Motor neuron (in vitro differentiated cells): ENCODE results near the gene C2orf78. TPM values are rescaled to one million over a fixed set of nuclear protein-coding genes. Genes with fewer than 3 reads are reported as not detected.

ENCODE experiments used
- ATAC-seq, 8 experiments: fragments of 200-7000 bp; cut with Tn5 transposase; replicated peaks in 6 of 8; 2 replicates each; pipeline ENCODE4 v1.8.0; 2021; ENCODE audit warnings: mild to moderate bottlenecking in 8 of 8, moderate library complexity in 8 of 8
- H3K27ac ChIP-seq, 2 donors: fragments of 250-450 bp; sonication (Bioruptor Pico); 2 replicates each; pipeline ENCODE4 v1.9.0; 2021; ENCODE audit warnings: antibody characterized with exemption in 2 of 2, mild to moderate bottlenecking in 2 of 2, moderate library complexity in 1 of 2
- H3K4me1 ChIP-seq, 2 donors: fragments of 250-450 bp; sonication (Bioruptor Pico); replicated peaks in 1 of 2; 2 replicates each; pipeline ENCODE4 v1.6.1; 2021; ENCODE audit warnings: antibody characterized with exemption in 2 of 2, mild to moderate bottlenecking in 2 of 2, moderate library complexity in 1 of 2
- H3K4me3 ChIP-seq, 5 donors: fragments of 250-450 bp; sonication (Bioruptor Pico); 2 replicates each; pipeline ENCODE4 v1.9.0; 2021; ENCODE audit warnings: antibody characterized with exemption in 5 of 5, mild to moderate bottlenecking in 5 of 5, moderate library complexity in 4 of 5
- WGBS, 10 experiments: fragments of 450-650 bp; shearing (Covaris generic); methylation state at CpG; one replicate each; pipeline ENCODE4 v1.0.0; 2022; 5-methylcytosine and 5-hydroxymethylcytosine counted together
- in situ Hi-C, 9 experiments: fragments of 400-800 bp; cut with MboI; loops; one replicate each; pipeline ENCODE4 v1.15.0; 2021; ENCODE audit warnings: low sequenced_read_pairs in 9 of 9, low pct_unique_long_range_greater_than_20kb in 2 of 9; ENCODE audit not compliant: unreplicated experiment in 9 of 9
- total RNA-seq, 8 experiments: library from RNA; unstranded; fragments of 300-600 nt; gene quantifications; 2 replicates each; pipeline versions ENCODE4 v1.2.3 to v1.2.4, GENCODE V29; 2022

Gene C2orf78
- total RNA-seq, 8 experiments from 2014 or later = 0.08 to 0.21 (median 0.10) TPM; not detected in 3

DNA sequence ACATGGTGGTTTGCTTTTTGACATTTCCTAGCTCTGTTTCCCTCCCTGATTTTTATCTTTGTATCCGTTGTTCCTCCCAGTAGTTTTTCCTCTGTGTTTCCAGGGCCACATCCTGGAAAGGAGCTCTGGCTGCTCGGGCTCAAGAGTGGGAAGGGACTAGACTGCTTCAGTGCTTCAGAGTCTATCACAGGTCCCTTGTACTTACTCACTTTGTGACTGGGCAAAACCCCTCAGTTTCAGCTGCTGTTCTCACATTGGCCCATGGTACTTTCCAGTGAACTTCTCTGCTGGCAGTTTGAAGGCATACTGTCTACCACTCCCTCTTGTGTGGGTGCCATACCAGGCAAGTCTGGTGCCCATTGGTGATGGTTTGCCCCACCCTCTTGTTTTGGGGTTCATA is 37.2 kb downstream of the C2orf78 start:
- in situ Hi-C loops = no loop called here
- Histone ChIP-seq H3K4me3 (no peak overlapping the region), H3K27ac (no peak overlapping the region), H3K4me1 (no peaks in the 10 kb centered on the region)
- WGBS, 10 experiments = 0 to 66% (median 45%) methylated on average over 1 to 2 of the region's 2 CpGs; no CpG with 5 or more reads in 2 of the 10 experiments
- no peak for ATAC-seq

DNA sequence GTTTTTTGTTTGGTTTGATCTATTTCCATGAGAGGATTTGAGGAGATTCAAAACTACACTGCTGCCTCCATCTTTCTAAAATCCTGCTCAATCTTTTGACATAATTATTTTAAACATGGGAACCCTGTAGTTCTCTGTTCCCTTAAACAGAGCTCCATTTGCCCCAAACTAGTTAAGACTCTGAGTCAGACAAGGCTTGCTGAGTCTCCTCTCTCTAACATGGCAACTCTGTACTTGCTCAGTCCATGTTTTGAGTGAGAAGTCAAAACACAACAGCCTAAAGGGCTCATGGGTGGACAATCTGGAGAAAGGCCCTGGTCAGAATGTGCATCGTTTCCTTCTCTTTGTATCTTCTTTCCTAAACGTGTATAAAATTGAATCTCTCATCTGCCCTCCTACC is 37.7 kb downstream of the C2orf78 start:
- in situ Hi-C loops = no loop called here
- 31 to 100% (median 59%) methylated on average over 1 to 2 of the region's 2 CpGs; no CpG with 5 or more reads in 1 of the 10 experiments for WGBS, 10 experiments

DNA sequence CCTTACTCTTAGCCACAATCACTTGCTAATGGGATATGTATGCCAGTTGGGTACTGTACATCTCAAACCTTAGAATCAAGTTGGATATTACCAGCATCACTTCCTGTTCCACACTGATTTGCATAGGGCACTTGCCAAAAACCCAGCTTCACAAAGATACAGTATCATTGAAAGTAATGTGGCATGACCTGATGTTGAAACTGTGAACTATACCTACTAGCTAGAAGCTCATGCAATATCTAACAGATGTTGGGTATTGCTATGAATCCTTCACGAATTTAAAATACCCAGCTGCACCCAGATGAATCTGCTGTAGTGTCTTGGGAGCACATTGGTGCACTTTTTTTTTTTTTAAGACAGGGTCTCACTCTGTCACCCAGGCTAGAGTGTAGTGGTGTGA is 38.3 kb downstream of the C2orf78 start:
- Histone ChIP-seq H3K4me1 (no peaks in the 10 kb centered on the region), H3K27ac (no peak overlapping the region), H3K4me3 (no peak overlapping the region)
- in situ Hi-C loops = no loop called here
- ATAC-seq = no peak
- WGBS, 10 experiments = 0 to 50% (median 20%) methylated on average over 1 of the region's 1 CpG; no CpG with 5 or more reads in 5 of the 10 experiments

More for the DNA sequence above, 37.7 kb downstream of the C2orf78 start:
- no peak for ATAC-seq
- no peak overlapping the region for H3K4me3 ChIP-seq
- no peaks in the 10 kb centered on the region for H3K4me1 ChIP-seq
- H3K27ac ChIP-seq = no peak overlapping the region

DNA sequence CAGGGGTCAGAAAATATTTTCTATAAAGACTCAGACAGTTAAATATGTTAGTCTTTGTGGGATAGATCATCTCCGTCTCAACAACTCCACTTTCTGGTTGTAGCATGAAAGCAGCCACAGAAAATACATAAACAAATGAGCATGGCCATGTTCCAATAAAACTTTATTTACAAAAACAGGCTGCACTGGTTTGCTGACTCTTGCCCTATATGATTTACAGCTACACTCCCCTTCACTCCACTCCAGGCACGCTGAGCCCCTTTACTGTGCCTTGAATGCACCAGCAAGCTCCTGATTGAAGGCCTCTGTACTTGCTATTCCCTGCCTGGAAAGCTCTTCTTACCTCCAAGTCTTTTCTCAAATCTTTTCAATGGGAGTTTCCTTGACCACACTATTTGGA is 39.0 kb downstream of the C2orf78 start:
- H3K4me3 ChIP-seq = no peak overlapping the region
- no peaks in the 10 kb centered on the region for H3K4me1 ChIP-seq
- H3K27ac ChIP-seq = no peak overlapping the region
- ATAC-seq = no peak
- WGBS, 10 experiments = 25 to 89% (median 59%) methylated on average over 1 to 2 of the region's 2 CpGs; no CpG with 5 or more reads in 3 of the 10 experiments
- in situ Hi-C loops = no loop called here

DNA sequence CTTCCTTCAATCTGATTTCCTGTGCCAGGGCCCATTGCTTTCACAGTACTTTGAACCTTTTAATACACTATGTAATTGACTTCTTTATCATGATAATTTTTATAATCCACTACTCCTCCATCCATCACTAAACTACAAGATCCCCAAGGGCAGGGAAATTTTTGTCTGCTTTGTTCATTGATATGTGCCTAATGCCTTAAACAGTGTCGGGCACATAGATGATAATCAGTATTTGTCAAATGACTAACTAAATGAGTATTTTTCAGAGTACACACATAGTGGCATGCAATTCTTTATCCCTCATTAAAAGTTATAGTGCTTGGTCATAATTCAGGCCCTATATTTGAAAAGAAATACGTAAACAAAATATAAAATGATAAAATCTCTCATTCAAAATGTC is 39.4 kb downstream of the C2orf78 start:
- in situ Hi-C loops = no loop called here
- H3K4me1 ChIP-seq = no peaks in the 10 kb centered on the region
- no peak for ATAC-seq
- WGBS, 10 experiments = 0 to 71% (median 0%) methylated on average over 1 to 2 of the region's 2 CpGs; no CpG with 5 or more reads in 1 of the 10 experiments
- no peak overlapping the region for H3K4me3 ChIP-seq
- no peak overlapping the region for H3K27ac ChIP-seq

DNA sequence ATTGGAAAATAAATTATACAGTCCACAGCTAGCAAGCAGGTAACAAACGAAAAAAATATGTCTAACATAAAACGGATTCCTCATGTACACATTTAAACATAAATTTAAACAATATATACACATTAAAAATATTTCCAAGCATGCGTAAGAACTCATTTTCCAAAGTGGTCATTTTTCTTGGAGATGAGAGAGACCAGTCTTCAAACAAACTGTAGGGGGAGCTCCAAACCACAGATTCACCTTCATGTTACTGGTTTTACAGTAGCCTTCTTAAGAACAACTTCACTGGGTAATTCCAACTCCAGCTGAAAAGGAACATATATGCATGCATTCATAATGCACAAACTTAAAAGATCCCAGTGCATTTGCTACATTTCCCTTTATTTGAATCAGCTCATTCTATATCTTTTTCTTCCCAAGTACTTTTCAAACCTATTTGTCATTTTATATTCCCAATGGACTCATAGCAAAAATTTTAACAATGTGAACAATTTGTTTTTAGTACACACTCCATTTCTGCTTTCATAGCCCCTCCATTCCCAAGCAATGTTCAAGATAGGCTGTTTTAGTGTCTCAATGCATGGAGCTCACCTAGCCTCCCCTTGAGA is 40.0 kb downstream of the C2orf78 start:
- peak in 3 of 8 experiments; percentile 21 to 41 (median 26) for ATAC-seq
- in situ Hi-C loops = no loop called here
- H3K4me1 ChIP-seq = no peaks in the 10 kb centered on the region
- H3K27ac ChIP-seq = no peak overlapping the region
- no peak overlapping the region for H3K4me3 ChIP-seq
- 0 to 21% (median 13%) methylated on average over 2 to 3 of the region's 3 CpGs; no CpG with 5 or more reads in 1 of the 10 experiments for WGBS, 10 experiments

DNA sequence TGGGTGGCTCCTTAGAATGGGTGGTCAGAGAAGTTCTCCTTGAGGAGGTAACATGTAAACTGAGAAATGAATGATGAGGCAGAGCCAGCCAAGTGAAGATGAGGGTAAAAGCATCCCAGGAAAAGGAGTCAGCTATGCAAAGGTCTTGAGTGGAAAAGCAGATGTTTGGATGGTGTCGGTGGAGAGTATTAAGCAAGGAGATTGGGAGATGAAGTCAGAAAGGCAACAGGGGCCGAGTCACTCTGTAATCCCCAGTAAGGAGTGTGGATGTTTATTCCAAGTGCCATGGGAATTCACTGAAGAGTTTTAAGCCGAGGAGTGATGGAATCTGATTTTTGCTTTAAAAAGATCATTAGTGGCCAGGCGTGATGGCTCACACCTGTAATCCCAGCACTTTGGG is 41.4 kb downstream of the C2orf78 start:
- H3K27ac ChIP-seq = no peak overlapping the region
- H3K4me1 ChIP-seq = peaks cover 5 to 8% of the 10 kb centered on the region in 2 donors
- WGBS, 10 experiments = 0 to 81% (median 60%) methylated on average over 1 to 4 of the region's 4 CpGs; no CpG with 5 or more reads in 1 of the 10 experiments
- in situ Hi-C loops = loop anchor here in 6 of 9 experiments (25.0 kb wide), 3 partner anchors 137 to 337 kb away; partner anchors contain the start of gene BOLA3 (in 1 of the 6)
- ATAC-seq = no peak
- H3K4me3 ChIP-seq = no peak overlapping the region

DNA sequence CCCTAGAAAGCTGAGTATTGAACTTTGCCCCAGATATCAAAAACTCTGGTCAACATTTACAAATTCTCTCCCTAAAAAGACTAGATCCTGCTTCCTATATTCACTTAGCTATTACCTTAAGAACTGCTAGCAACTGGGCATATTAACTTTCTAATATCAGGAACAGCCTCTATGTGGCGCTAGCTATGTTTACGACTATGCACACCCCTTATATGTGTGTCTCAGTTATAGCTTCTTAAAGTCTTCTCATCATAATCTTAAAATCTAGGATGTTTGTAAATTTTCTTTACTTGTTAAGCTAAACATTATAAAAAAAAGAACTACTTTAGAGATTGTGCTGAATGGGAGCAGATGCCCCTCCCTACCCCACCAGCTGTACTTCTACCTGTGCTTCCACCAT is 43.0 kb downstream of the C2orf78 start:
- Histone ChIP-seq H3K27ac (no peak overlapping the region), H3K4me1 (peaks cover 5 to 8% of the 10 kb centered on the region in 2 donors), H3K4me3 (no peak overlapping the region)
- no peak for ATAC-seq
- 0 to 80% (median 37%) methylated on average over 2 of the region's 2 CpGs; no CpG with 5 or more reads in 3 of the 10 experiments for WGBS, 10 experiments
- in situ Hi-C loops = loop anchor here in 6 of 9 experiments (25.0 kb wide), 3 partner anchors 135 to 335 kb away; partner anchors contain the start of gene BOLA3 (in 1 of the 6)

DNA sequence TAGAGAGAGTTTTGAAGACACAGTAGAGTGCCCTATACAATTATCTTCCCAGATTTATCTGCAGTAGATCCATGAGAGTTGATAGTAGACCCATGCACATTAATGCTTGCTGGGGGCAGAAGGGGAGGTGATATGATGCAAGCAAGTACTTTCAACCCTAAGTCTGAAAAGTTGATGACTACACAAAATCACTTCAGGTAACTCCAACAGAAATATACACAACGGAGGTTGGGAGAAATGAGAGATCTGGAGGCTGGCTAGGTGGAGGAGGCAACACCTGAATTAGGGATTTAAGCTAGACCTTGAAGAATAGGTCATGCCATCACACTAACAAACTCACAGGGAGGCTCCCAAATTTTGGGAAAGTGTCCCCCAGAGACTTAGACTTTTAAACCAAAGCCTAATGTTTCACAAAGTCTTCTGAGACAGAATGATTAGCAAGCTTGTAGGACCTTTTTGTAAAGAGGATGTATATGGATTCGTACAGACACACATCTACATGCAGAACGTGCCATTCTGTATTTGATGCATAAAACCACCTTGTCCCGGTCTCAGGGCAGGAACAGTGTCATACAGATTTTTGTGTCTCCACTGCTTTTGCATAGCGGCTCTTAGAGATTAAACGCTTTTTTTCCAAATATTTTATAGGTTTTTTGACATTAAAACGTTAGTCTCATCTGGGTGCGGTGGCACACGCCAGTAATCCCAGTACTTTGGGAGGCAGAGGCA is 43.8 kb downstream of the C2orf78 start:
- H3K4me1 ChIP-seq = peaks cover 5 to 8% of the 10 kb centered on the region in 2 donors
- no peak overlapping the region for H3K4me3 ChIP-seq
- 51 to 95% (median 83%) methylated on average over 2 to 9 of the region's 9 CpGs; no CpG with 5 or more reads in 2 of the 10 experiments for WGBS, 10 experiments
- H3K27ac ChIP-seq = no peak overlapping the region
- in situ Hi-C loops = loop anchor here in 6 of 9 experiments (25.0 kb wide), 3 partner anchors 134 to 334 kb away; partner anchors contain the start of gene BOLA3 (in 1 of the 6)
- ATAC-seq = no peak

DNA sequence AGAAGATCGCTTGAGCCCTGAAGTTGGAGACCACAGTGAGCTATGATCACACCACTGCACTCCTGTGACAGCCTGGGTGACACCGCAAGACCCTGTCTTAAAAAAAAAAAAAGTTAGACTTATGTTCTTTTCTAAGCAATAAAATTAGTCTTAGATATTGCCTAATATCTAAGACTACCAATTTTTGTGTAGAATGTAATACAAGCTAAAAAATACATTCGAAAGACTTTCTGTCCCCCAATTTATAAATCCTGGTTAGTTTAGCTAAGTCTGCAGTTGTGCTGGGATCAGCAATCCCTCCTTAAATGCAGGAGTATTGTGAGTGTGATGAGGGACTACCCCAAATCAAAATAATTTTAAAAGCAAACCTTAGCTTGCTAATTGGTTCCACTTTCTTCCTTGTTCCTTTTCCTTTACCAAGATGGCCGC is 44.4 kb downstream of the C2orf78 start:
- H3K4me1 ChIP-seq = peaks cover 5 to 8% of the 10 kb centered on the region in 2 donors
- H3K4me3 ChIP-seq = peak overlapping the region; percentile 66 to 94 (median 83)
- in situ Hi-C loops = loop anchor here in 6 of 9 experiments (25.0 kb wide), 3 partner anchors 134 to 334 kb away; partner anchors contain the start of gene BOLA3 (in 1 of the 6)
- no peak for ATAC-seq
- no peak overlapping the region for H3K27ac ChIP-seq
- 19 to 100% (median 64%) methylated on average over 2 to 4 of the region's 4 CpGs for WGBS, 10 experiments

DNA sequence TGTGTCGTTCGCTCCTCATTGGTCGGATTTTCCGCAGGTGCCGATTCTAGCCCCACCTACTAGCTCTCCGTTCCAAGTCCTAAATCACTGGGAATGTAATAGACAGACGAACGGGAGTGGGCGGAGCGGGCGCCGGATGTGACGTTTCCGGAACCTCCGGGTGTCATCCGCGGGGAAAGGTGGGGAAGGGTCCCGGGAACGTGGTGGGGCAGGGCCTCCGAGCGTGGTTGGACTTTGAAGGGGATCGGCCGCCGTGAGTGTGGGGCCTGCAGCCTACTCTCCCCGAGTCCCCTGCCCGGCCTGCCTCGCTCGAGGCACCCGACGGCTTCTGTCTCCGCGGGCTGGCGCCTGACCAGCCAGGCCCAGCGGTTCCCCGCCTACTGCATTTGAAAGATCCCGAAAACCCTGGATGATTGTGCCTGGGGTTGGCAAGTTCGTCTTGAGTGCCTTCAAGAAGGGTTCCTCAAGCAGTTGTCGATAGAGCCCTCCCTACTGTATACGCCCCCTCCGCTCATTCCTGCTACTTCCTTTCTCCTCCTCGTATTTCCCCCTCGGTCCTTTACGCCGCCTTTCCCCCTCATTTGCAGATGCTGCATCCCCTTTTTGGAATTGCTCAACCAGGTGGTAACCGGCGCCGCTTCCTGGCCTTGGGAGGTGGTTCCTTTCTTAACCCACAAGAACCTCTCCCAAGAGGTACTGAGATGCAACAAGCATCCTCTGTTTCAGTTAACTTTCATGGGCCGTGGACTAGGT is 45.0 kb downstream of the C2orf78 start, which contains the start of gene STAMBP:
TSS of gene STAMBP (plus strand) at position 144 of the 753 bp plus-strand sequence. CDS start 1,896 bp downstream, outside the sequence.
- Histone ChIP-seq H3K4me3 (peak within 1 kb of the TSS; percentile 66 to 94 (median 83)), H3K4me1 (peaks cover 5 to 8% of the 10 kb centered on the region in 2 donors), H3K27ac (peak within 1 kb of the TSS; percentile 86 to 87)
- in situ Hi-C loops = loop anchor here in 6 of 9 experiments (25.0 kb wide), 3 partner anchors 133 to 333 kb away; partner anchors contain the start of gene BOLA3 (in 1 of the 6)
- 0 to 5% (median 0%) methylated on average over 1 to 19 of the region's 48 CpGs for WGBS, 10 experiments
- ATAC-seq = peak; percentile 91 to 99 (median 98)

DNA sequence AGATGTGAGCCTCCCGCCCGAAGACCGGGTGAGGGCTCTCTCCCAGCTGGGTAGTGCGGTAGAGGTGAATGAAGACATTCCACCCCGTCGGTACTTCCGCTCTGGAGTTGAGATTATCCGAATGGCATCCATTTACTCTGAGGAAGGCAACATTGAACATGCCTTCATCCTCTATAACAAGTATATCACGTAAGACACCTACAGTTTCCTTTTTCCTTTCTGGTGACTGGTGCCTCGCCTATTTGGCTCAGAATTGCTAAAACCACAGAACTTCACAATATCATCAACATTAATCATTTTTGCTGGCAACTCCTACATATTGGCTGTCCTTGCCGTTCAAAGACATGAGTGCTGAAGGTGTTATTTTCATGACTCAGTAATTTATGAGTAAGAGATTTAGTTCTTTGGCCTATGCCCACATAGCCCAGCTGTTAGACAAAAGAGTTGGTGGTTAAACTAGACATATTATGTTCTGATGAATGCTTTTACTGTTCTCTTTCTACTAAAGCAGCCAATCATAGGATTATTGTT is 47.0 kb downstream of the C2orf78 start:
- WGBS, 10 experiments = 33 to 100% (median 93%) methylated on average over 1 to 9 of the region's 11 CpGs
- Histone ChIP-seq H3K4me3 (no peak overlapping the region), H3K27ac (no peak overlapping the region), H3K4me1 (peaks cover 5 to 8% of the 10 kb centered on the region in 2 donors)
- no peak for ATAC-seq
- in situ Hi-C loops = loop anchor here in 6 of 9 experiments (25.0 kb wide), 3 partner anchors 131 to 331 kb away; partner anchors contain the start of gene BOLA3 (in 1 of the 6)
